GM23248 (cell line): ENCODE data around the gene TNNT1.

Experiments
- EZH2 ChIP-seq: fragments of 200-600 bp; sonication (generic); IDR thresholded peaks from 2 replicates; pipeline ENCODE4 v1.6.1; 2018; ENCODE audit warnings: antibody characterized with exemption, mild to moderate bottlenecking; ENCODE audit not compliant: insufficient read depth, poor library complexity, severe bottlenecking
- EZH2phosphoT487 ChIP-seq: fragments of 200-600 bp; sonication (generic); IDR thresholded peaks from 2 replicates; pipeline ENCODE4 v1.6.1; 2018; ENCODE audit warnings: antibody characterized with exemption, moderate library complexity, mild to moderate bottlenecking, low read depth; ENCODE audit not compliant: insufficient read depth

DNA sequence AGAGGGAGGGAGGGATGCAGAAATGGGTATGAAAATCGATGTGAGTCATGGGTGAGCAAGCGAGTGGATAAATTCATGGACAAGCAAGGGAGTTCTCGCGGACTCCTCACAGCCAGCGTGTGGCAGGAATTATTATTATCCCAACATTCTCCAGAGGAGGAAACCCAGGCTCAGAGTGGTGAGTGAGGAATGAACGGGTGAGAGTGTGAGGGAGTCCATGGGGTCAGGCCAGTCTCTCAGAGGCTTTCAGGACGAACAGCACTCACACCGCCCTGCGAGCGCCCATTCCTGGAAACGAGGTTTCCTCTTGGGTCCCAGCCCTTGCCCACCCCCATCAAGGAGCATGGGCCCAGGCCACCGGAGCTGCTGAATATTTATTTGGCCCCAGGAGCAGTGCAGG, 23.7 kb upstream of the TNNT1 start:
- TF ChIP-seq EZH2phosphoT487, result no peak
- TF ChIP-seq EZH2, result no peak
